PFSK-1 (cell line): Measurements from ENCODE around the gene RBM14.
A peak's percentile ranks its signal among the peaks of the same experiment; 100 is the strongest.

Experiments
- POLR2AphosphoS5 ChIP-seq: IDR thresholded peaks from 2 replicates; pipeline ENCODE4 v1.6.1; 2012; ENCODE audit warnings: low read depth, mild to moderate bottlenecking, control low read depth, low read length, moderate library complexity
- REST ChIP-seq, 2 experiments: IDR thresholded peaks; 2 replicates each; pipeline versions ENCODE4 v1.6.1 to v1.8.0; 2011 to 2012; ENCODE audit warnings: low read depth in 2 of 2, low read length in 2 of 2, control low read depth in 1 of 2, inconsistent platforms in 1 of 2, mild to moderate bottlenecking in 1 of 2, moderate library complexity in 1 of 2; ENCODE audit not compliant: insufficient read depth in 1 of 2

GRCh38 chr11:66643745-66644437 lies 27.5 kb downstream of the RBM14 start:
- TF ChIP-seq REST (IDR thresholded peaks at IDR 0.05; ENCODE audit: insufficient read depth in 1 of 2, low read depth in 2 of 2, low read length in 2 of 2): no peak
- peak; percentile 24; the same call in 1 of the 2 replicates for TF ChIP-seq POLR2AphosphoS5
